ENCODE measurements around the gene RBM23.

GRCh38 chr14:22875748-22876319 lies 43.1 kb downstream of the RBM23 start:
- TF ChIP-seq, protein P1, sequence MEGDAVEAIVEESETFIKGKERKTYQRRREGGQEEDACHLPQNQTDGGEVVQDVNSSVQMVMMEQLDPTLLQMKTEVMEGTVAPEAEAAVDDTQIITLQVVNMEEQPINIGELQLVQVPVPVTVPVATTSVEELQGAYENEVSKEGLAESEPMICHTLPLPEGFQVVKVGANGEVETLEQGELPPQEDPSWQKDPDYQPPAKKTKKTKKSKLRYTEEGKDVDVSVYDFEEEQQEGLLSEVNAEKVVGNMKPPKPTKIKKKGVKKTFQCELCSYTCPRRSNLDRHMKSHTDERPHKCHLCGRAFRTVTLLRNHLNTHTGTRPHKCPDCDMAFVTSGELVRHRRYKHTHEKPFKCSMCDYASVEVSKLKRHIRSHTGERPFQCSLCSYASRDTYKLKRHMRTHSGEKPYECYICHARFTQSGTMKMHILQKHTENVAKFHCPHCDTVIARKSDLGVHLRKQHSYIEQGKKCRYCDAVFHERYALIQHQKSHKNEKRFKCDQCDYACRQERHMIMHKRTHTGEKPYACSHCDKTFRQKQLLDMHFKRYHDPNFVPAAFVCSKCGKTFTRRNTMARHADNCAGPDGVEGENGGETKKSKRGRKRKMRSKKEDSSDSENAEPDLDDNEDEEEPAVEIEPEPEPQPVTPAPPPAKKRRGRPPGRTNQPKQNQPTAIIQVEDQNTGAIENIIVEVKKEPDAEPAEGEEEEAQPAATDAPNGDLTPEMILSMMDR (conservative IDR thresholded peaks at IDR 0.05) = no peak
- TF ChIP-seq ZFX (IDR thresholded peaks at IDR 0.05) = no peak

Data from C4-2B (cell line).